GM23338 (cell line): ENCODE results near the gene MAMSTR.

Experiments
- CTCF ChIP-seq, 2 experiments: fragments of 200-600 bp in 1 of 2; sonication (generic) in 1 of 2; conservative IDR thresholded peaks; 2 replicates each; pipeline versions ENCODE4 v1.5.1 to v1.6.1; 2016 to 2017; ENCODE audit warnings: antibody characterized with exemption in 2 of 2, low read depth in 2 of 2, mild to moderate bottlenecking in 2 of 2, moderate library complexity in 1 of 2
- EZH2 ChIP-seq: fragments of 200-600 bp; sonication (generic); IDR thresholded peaks from one replicate; pipeline ENCODE4 v1.8.0; 2017; ENCODE audit warnings: antibody characterized with exemption, mild to moderate bottlenecking, low read depth; ENCODE audit not compliant: unreplicated experiment
- EZH2phosphoT487 ChIP-seq: fragments of 200-600 bp; sonication (generic); IDR thresholded peaks from one replicate; pipeline ENCODE4 v1.8.1; 2018; ENCODE audit warnings: antibody characterized with exemption; ENCODE audit not compliant: unreplicated experiment
- NANOG ChIP-seq: IDR thresholded peaks from 2 replicates; pipeline ENCODE4 v1.6.1; 2016; ENCODE audit warnings: antibody characterized with exemption, borderline replicate concordance
- POLR2AphosphoS5 ChIP-seq: IDR thresholded peaks from 2 replicates; pipeline ENCODE4 v1.6.1; 2016; ENCODE audit warnings: antibody characterized with exemption, low read depth
- TF ChIP-seq, protein P1 (sequence below): IDR thresholded peaks from 2 replicates; pipeline ENCODE4 v1.6.1; 2016; ENCODE audit warnings: antibody characterized with exemption

DNA sequence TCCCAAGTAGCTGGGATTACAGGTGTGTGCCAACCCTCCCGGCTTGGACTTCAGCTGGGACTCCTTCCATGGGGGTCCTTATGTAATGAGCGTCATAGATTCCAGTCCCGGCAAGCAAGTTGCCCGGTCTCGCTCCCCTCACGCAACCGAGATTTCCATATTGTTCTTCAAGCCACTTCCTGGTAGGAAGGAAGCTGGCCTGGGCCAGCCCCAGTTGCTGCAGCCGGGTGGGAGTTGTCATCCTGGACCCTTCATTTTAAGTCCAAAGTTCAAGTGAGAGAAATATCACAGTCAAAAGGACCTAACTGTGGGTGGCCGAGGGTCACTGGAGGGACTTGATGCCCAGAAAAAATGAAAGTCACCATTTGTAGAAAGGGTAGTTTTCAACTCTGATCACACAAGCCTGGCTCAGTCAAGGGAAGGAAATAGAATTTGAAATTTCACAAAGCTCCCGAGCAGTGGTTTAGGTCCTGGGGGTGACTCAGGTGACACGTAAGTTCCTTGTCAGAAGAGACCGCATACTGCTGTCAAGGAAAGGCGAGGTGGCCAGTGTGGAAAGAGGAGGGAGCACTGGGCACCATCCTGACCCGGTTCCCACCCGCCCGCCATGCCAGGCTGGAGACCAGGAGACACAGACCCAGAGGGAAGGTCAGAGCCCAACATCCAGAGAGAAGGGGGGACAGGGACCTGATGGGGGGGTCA is 41.1 kb upstream of the MAMSTR start:
- TF ChIP-seq CTCF (conservative IDR thresholded peaks at IDR 0.05; ENCODE audit: low read depth in 2 of 2): no peak
- TF ChIP-seq EZH2: no peak
- TF ChIP-seq POLR2AphosphoS5: no peak
- no peak for TF ChIP-seq NANOG
- TF ChIP-seq, protein P1, sequence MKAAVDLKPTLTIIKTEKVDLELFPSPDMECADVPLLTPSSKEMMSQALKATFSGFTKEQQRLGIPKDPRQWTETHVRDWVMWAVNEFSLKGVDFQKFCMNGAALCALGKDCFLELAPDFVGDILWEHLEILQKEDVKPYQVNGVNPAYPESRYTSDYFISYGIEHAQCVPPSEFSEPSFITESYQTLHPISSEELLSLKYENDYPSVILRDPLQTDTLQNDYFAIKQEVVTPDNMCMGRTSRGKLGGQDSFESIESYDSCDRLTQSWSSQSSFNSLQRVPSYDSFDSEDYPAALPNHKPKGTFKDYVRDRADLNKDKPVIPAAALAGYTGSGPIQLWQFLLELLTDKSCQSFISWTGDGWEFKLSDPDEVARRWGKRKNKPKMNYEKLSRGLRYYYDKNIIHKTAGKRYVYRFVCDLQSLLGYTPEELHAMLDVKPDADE: no peak
- TF ChIP-seq EZH2phosphoT487: no peak
